Measurements from ENCODE around the gene DSE.

DSE gene

DNA sequence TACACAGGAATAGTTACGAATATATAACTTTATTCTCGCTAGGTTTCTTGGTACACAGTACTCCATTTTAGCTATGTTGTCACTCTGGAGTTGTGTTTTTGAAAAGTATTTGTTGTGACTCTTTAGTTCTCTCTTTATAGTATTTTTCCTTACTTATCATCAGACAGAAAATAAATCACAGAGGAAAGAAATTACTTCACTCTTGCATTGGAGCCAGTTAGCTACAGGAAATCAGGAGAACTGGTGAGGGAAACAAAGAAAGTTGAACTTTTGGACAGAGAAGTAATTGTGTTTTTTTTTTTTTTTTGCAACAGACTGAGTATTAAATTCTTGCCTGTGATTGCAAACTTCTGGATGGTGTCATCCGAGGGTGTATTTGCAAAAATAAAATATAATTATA, 33.9 kb downstream of the DSE start:
- intact Hi-C loops (cut with DNase I): no loop called here
- no peak for DNase-seq

GRCh38 chr6:116405138-116405537, 34.4 kb downstream of the DSE start:
- intact Hi-C loops (cut with DNase I): no loop called here
- DNase-seq: peak in 3 of 42 donors; percentile 11 to 46 (median 28)

DNA sequence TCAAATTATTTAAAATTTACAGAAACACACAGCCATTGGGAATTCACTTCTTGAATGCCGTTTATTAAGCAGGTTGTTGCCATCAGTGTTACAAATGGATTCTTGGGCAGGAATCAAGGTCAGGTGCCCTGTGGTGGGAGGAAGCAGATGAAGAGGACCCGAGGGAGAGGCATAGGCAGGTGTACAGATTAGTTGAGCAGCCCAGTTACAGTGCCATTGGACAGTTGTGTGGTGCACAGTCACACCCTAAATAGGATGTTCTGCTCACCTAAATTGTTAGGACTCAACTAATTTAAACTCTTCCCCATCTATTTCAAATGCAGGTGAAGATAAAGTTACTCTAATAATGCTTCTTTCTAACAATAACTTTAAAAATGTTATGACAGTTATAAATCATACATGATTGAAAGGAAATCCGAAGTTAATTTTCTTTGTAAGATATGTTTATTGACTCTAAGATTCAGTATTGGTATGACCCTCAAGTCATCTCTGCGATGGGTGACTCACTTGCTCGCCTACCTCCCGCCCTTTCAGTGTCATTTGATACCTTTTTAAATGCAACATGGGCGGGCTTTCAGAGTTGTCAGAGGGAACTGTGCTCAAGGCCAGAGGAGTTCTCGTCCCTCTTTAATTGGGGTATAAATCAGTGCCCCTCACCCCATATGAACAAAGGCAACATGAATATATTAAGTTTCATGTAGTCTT, 35.1 kb downstream of the DSE start:
- peak in 19 of 42 donors; percentile 5 to 74 (median 32) for DNase-seq
- intact Hi-C loops (cut with DNase I): no loop called here

DNA sequence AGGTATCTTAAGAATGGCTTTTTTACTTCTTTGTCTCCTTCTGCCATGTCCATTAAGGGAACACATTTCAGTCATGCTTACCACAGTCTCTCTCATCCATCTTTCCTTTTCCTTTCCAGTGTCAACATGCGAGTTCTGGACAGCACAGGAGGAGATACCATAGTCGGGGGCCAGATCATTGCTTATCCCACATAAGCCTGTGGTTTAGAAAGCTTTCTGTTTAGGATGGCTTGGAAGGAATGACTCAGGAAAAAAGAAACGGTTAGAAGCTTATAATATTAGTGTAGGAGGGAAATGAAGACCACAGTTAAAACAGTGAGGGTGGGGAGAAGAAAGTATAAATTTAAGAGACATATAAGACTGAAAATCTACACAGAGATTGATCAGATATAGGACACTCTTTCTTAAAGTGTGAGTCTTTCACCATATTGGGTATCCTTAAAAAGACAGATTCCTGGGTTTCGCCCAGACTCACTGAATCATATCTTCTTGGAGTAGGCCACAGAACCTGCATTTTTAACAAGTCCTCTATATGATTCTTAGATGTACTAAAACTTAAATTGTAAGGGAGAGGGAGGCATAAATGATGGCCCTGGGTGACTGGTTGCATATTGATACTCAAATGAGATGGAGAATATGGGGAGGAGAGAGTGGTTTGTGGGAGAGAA, 36.1 kb downstream of the DSE start:
- no peak for DNase-seq
- intact Hi-C loops (cut with DNase I): no loop called here

DNA sequence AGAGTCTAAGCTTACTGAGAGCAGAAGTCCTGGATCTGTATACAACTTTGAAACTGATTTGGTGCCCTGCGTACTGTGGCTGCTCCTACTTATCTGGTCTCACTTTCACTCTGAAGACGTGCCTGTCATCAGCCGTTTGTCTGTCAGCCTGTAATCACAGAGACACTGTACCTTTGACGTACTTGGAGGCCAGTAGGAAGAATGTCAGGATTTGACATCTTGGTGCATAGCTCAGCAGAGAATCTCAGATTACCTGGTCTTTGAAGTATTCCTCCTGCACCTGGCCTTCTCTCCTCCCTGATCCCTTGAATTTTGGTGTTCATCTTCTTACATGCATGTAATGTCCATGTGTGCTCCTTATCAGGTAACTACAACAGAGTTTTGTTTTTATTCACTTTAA, 37.7 kb downstream of the DSE start:
- no peak for DNase-seq
- intact Hi-C loops (cut with DNase I): no loop called here

DNA sequence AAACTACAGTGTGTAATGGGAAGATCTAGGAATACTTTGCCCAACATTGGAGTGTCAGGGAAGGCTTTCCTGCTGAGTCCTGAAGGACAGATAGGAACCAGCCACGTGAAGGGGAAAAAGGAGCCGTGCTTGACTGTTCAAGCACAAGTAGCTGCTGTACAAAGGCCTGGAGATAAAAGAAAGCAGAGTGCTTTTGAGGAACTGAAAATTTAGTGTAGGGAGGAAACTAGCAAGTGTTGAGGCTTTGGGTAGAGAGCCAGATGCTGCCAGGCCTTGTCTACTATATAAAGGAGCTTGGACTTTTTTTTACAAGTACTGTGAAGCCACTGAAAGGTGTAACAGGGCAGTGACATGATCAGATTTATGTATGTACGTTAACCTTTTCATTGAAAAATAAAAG, 39.0 kb downstream of the DSE start:
- intact Hi-C loops (cut with DNase I): no loop called here
- no peak for DNase-seq

GRCh38 chr6:116411284-116411623, 40.5 kb downstream of the DSE start:
- intact Hi-C loops (cut with DNase I): no loop called here
- DNase-seq: peak in 41 of 42 donors; percentile 21 to 85 (median 58)

- intact Hi-C loops (cut with DNase I): no loop called here
- peak in 5 of 42 donors; percentile 16 to 47 (median 31) for DNase-seq
These were observed 41.5 kb downstream of the DSE start for GRCh38 chr6:116412270-116412669.

DNA sequence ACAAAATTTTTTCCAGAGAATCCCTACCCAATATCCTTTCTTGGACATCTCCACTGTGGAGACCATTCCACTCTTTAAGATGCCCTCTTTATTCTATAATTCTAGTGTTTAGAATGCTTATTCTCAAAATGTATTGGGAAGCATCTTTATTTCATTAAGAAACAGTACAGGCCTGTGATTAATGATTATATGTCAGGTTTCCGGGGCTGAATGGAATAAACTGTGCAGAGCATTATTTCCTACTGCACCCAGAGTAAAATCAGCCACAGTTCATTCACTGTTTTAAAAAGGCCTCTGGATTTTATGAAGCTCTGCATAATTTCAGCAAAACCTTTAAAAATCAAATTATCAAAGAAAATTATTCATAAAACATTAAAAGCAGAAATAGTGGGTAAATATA, 42.6 kb downstream of the DSE start:
- no peak for DNase-seq
- intact Hi-C loops (cut with DNase I): no loop called here

DNA sequence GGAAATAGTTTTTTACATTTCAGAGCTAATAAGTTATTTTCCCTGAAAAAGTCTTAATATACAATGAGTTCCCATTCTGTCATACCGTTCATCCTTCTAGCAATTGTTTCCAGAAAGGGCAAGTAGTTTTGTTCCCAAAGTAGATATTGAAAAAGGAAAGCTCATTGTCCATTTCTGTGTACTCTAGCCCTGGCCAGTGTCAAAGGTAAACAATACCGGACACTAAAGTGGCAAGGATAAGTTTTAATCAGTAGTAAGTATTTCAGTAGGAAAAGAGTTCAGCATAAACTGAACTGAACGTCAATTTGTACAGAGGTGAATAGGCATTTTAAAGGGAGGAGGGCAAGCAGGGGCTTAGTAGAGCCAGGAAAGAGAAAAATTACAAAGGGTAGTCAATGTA, 46.9 kb downstream of the DSE start:
- intact Hi-C loops (cut with DNase I): no loop called here
- no peak for DNase-seq

DNA sequence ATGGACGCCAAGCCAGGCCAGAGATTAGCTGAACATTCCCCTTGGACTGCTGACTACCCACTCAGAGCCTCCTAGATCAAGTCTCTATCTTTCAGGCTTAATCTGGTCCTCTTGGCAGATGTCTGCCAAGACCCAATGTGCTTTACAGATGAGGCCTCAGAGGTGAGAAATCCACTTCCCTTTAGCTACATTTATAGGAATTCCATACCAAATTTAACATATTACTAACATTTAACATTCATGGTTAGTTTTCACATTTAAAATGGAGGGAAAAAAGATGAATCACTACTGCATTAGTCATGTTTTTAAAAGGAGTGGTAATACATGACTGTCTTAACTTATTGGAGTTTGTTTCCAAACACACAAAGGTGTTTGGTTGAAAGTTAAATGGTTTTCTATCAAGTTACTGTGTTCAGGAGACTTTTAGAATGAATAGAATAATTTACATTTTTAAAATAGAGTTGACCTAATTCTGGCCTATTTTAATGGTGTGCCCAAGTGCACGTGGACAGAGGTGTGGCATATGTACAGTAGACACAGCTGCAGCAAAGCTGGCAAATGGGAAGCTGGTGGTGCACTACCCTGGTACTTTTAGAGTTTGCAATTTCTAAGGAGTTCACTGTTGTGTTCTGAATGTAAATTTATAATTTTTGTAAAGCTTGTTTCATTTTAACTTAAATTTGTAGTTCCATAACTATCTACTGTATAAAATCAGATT, 48.5 kb downstream of the DSE start:
- no peak for DNase-seq
- intact Hi-C loops (cut with DNase I): no loop called here

GRCh38 chr6:116420341-116420740, 49.6 kb downstream of the DSE start:
- DNase-seq: no peak
- intact Hi-C loops (cut with DNase I): no loop called here

- no peak for DNase-seq
- intact Hi-C loops (cut with DNase I): no loop called here
These were observed 51.5 kb downstream of the DSE start for GRCh38 chr6:116422238-116422637.

DNA sequence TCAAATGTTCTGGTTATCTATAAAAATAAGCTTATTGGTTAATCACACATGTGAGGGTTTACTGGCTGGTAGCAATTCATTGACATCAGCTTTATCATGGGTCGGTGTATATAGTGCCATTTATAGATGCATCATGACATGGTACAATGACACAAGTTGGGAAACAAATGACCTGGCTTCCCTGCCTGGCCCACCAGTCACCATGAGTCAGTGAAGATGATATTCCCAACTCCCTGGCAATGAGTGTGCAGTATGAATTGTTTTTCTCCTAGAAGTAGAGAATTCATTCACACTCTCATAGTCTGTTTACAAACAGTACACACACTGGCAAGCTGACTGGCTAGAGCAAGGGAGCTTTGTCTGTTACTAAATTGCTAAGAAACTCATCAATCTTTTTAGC, 53.3 kb downstream of the DSE start:
- DNase-seq: no peak
- intact Hi-C loops (cut with DNase I): no loop called here

DNA sequence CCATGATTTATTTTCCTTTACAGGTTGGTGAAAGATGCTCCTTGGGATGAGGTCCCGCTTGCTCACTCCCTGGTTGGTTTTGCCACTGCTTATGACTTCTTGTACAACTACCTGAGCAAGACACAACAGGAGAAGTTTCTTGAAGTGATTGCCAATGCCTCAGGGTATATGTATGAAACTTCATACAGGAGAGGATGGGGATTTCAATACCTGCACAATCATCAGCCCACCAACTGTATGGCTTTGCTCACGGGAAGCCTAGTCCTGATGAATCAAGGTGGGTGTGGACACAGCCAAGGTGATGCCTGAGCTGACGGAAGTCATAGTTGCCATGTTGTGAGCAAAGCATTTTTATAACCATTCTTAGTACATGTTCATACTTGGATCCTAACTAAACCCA, 55.8 kb downstream of the DSE start:
- DNase-seq: no peak
- intact Hi-C loops (cut with DNase I): no loop called here

DNA sequence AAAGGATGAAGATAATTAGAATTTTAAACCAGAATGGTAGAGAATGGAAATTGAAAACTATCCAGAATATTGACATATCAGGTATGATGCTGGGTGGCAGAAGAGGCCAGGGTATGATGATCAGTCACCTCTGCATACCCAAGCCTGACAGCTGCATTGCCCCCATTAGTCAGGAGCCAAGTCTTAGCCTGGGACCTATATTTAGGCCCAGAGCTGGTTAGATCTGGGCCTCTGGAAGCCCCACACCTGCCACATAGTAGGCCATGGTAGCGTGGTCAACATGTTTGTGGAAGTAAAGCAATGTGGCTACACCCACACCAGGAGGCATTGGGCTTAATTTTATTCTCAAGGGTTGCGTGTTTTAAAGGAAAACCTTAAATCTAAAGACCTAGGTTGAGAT, 58.4 kb downstream of the DSE start:
- DNase-seq: no peak
- intact Hi-C loops (cut with DNase I): no loop called here

DNA sequence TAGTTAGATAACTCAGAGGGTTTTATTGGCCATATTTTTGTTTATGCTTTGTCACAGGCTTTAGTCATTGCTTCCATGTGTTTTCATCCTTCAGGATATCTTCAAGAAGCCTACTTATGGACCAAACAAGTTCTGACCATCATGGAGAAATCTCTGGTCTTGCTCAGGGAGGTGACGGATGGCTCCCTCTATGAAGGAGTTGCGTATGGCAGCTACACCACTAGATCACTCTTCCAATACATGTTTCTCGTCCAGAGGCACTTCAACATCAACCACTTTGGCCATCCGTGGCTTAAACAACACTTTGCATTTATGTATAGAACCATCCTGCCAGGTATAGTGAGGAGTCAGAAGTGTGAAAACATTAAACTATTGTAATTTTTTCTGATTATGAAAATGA, 60.1 kb downstream of the DSE start:
- intact Hi-C loops (cut with DNase I): no loop called here
- DNase-seq: no peak

- intact Hi-C loops (cut with DNase I): no loop called here
- no peak for DNase-seq
These were observed 61.3 kb downstream of the DSE start for GRCh38 chr6:116431964-116432595.

DNA sequence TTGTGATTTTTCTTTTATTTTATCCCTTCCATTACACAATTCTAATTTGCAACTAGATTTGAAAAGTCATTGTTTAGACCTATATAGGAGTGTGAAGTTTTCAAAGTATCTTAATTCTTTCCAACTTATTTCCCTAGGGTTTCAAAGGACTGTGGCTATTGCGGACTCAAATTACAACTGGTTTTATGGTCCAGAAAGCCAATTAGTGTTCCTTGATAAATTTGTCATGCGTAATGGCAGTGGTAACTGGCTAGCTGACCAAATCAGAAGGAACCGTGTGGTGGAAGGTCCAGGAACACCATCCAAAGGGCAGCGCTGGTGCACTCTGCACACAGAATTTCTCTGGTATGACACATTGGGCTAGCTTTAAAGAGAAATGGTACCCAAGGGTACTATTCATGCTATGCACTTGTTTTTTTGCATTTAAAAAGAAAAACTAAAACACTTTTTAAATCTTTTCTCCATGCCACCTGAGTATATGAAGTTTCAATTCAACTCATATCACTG, 62.5 kb downstream of the DSE start:
- intact Hi-C loops (cut with DNase I): no loop called here
- DNase-seq: no peak

All from head of caudate nucleus (tissue), 42 donors.